ENCODE data around the gene HYAL1.
A peak's percentile ranks its signal among the peaks of the same experiment; 100 is the strongest.
"Not testable (repeated sequence)": the region's sequence is repeated elsewhere in the genome, so short reads cannot be mapped to it uniquely, and the experiment has no call there.

Gene HYAL1

DNA sequence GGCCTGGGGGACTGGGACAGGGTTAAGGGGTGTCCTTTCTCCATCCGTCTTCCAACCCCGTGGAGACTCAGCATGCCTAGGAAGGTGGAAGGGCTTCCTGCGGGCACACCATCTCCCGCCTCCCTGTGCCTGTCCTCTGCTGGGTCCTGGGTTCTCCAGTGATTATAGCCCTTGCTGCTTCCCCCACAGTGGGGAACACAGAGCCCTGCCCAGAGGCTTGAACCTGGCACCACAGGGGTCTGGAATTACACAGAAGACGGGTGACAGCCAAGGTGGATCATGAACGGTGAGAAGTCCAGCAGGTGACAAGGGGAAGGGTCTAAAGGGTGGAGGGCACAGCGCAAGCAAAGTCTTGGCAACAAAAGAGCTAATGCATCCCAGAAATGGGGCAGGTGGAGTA, 40.6 kb downstream of the HYAL1 start:
- TF ChIP-seq ZNF274 (IDR thresholded peaks at IDR 0.05; ENCODE audit: low read depth, low read length): no peak
- no peak overlapping the region for H3K4me3 ChIP-seq (ENCODE audit: low read length)

DNA sequence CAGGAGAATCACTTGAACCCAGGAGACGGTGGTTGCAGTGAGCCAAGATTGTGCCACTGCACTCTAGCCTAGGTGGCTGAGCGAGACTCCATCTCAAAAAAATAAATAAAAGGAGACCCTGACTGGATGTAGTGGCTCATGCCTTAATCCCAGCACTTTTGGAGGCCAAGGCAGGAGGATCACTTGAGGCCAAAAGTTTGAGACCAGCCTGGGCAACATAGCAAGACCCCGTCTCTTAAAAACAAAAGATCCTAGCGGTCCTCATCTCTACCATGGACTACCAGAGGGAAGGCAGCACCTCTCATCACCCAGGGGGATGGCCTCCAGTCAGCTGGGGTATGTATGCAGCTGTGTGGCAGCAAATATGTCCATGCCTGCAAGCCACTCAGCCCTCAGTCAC, 41.2 kb downstream of the HYAL1 start:
- H3K4me3 ChIP-seq (ENCODE audit: low read length): not testable (repeated sequence)

DNA sequence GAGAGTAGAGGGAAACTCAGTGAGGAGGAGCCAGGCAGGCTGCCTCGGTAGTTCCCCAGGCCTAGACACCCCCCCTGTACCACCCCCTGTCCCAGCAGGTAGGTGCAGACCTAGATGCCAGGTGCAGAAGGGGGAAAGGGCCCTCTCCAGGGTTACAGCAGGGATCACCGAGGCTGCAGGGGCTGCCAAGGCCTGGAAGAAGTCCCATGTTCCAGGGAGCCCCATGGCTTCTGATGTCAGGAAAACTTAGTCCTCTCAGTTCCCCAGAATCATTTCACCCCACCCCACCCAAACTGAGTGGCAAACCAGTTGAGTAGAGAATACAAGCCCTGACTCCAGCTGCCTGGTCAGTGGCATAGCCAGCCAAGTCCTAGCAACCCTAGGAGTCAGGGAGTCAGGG, 41.9 kb downstream of the HYAL1 start:
- TF ChIP-seq ZNF274 (IDR thresholded peaks at IDR 0.05; ENCODE audit: low read depth, low read length): no peak

DNA sequence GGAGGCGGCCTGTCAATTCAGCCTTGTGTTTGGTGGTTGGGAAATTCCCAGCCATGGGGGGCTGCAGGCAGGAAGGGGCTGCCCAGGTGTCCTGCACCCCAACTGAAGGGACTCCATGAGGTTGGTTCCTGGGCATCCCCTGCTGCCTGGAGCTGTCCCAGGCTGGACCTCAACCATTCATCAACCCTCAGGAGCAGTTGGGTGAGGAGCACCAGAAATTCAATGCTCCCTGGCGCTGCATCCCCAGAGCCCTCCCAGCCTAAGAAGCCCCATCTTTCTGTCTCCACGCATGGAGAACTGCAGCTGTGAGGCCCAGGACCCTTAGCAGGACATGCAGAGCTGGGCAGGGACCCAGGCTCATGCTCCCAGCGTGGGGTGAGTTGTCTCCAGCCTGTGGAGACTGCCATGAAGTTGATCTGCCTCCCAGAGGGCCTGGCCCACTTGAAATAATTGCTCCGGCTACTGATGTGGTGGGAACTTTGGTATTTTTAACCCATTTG, 42.4 kb downstream of the HYAL1 start:
- no peak for TF ChIP-seq ZNF274 (IDR thresholded peaks at IDR 0.05; ENCODE audit: low read depth, low read length)
- no peak overlapping the region for H3K4me3 ChIP-seq (ENCODE audit: low read length)

More for the DNA sequence above, 41.9 kb downstream of the HYAL1 start:
- H3K4me3 ChIP-seq (ENCODE audit: low read length): no peak overlapping the region

DNA sequence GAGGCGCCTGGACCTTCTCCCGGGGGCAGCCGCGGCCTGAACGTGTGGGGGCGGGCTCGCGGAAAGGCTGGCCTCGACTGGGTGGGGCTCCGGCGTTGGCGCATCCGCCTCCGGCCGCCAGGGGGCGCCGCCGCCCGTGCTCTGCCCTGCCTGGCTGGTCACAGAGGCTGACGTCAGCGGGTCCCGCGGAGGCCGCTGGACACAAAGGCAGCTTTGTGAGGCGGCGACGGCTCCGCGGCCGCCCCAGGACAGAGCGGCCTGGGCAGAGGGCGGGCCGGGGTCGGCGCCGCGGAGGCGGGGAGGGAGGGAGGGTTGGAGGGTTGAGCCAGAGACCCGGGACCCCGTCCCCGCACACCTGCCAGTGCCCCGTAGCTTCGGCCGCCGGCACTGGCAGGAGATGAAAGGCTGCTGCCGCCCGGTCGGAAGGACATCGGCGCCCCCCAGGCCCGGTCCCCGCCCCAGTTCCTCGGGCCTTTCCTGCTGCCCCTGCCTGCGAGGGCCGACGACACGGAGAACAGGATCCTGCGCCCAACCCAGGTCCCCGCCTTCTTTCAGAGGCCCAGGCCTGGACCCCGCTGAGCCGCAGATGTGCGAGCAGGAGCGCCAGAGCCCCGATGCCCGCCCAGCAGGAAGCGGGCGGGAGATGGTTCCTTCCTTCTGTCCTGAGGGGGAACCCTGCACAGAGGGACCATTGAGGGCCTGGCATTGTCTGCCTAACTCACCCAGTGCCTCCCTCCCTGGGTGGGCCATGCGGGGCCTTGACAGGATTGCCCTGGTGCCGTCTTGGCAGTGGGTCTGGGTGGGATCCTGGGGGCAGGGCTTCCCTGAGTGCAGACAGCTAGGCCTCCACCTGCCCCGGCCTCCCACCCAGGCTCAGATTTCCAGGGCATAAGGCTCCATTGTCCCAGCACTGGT, 43.1 kb downstream of the HYAL1 start:
- no peak for TF ChIP-seq ZNF274 (IDR thresholded peaks at IDR 0.05; ENCODE audit: low read depth, low read length)

DNA sequence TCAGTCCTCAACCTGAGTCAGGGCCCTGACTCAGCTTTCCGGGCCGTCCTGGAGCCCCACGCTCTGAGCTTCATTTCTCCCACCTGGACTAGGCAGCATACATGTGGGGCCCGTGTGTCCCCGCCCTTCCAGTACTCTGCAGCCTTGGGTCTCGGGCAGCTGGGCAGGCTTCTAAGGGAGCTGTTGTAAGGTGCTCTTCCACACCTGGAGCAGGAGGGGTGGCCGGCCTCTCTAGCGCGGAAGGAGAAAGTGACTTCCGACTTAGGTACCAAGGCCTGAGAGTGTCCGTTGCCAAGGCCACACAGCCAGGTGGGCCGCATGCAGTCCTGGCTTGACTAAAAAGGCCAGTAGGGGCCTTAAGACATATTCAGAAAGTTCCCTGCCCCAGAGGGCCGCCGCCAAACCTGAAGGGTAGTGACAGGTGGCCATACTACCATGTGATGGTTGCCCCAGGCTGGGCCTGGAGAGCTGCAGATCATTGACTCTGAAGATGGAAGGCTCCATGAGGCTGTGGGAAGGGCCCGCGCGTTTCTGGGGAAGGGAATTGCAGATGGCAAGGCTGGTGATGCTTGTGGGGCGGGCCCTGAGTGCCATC, 43.8 kb downstream of the HYAL1 start:
- TF ChIP-seq ZNF274 (IDR thresholded peaks at IDR 0.05; ENCODE audit: low read depth, low read length): no peak
- no peak overlapping the region for H3K4me3 ChIP-seq (ENCODE audit: low read length)

More for the DNA sequence above, 43.1 kb downstream of the HYAL1 start:
- H3K4me3 ChIP-seq (ENCODE audit: low read length): peak overlapping the region; percentile 32; the same call in 1 of the 2 replicates

DNA sequence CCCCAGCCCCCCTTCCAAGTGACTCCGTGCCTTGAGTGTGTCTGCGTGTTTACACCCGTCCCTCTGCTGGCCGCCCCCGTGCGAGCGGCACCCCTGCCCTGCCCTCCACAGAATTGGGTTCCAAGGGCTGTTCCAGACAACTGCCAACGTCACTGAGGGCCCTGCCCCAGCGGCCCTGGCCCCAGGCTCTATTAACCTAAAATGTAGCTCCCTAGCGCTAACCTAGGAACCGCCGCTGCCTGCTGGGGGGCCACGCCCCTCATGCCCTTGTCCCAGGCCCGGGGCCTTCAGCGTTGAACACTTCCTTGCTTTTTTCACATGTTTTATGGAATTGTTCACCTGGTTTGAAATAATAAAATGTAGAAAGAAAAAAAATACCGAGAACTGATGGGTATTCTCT, 44.4 kb downstream of the HYAL1 start:
- no peak for TF ChIP-seq ZNF274 (IDR thresholded peaks at IDR 0.05; ENCODE audit: low read depth, low read length)
- no peak overlapping the region for H3K4me3 ChIP-seq (ENCODE audit: low read length)

DNA sequence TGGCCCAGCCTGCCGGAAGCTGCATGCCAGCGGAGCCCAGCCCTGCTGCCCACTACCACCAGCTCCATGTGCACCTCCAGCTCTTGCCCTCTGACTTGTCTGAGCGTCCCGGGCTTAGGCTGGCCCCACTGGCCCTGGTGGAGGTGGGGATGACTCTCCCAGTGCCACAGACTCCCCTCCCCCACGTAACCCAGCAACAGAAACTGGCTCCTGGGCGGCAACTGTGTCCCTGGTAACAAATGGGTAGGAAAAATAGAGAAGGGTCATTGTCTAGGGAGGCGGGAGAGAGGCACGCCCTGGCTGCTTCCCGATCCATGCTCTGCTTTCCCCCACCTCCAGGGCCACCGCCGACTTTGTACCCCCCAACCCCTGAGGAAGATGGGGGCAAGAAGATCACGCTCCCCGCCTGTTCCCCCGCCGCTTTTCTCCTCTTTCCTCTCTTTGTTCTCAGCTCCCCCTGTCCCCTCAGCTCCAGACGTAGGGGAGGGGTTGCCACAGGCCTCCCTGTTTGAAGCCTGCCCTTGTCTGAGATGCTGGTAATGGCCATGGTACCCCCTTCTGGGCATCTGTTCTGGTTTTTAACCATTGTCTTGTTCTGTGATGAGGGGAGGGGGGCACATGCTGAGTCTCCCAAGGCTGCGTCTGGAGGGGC, 45.2 kb downstream of the HYAL1 start:
- H3K4me3 ChIP-seq (ENCODE audit: low read length): no peak overlapping the region
- TF ChIP-seq ZNF274 (IDR thresholded peaks at IDR 0.05; ENCODE audit: low read depth, low read length): no peak

DNA sequence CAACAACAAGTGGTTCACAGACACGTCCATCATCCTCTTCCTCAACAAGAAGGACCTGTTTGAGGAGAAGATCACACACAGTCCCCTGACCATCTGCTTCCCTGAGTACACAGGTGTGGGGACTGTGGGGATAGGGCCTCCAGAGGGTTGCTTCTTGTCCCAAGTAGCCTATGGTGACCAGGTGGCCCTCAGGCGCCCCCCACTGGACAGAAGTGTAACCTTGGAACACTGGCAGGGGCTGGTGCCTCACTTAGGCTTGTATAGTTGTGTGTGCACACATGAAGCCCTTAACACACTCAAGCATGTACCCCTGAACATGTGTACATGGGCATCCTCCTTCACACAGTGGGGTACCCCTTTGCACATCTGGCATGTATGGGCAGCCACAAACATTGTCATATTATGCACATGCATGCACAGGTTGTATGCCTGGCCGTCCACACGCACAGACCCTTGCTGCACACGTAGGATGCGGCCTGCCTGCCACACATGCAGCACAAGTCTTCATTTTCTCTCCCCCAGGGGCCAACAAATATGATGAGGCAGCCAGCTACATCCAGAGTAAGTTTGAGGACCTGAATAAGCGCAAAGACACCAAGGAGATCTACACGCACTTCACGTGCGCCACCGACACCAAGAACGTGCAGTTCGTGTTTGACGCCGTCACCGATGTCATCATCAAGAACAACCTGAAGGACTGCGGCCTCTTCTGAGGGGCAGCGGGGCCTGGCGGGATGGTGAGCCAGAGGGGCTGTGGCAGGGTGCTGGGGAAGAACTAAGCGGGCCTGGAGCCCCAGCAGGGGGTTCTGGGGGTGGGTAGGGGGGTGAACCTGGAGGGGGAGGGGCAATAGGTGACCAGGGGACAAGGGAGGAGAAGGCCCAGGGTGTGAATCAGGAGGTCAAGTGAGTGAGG, 46.1 kb downstream of the HYAL1 start:
- TF ChIP-seq ZNF274 (IDR thresholded peaks at IDR 0.05; ENCODE audit: low read depth, low read length): no peak

DNA sequence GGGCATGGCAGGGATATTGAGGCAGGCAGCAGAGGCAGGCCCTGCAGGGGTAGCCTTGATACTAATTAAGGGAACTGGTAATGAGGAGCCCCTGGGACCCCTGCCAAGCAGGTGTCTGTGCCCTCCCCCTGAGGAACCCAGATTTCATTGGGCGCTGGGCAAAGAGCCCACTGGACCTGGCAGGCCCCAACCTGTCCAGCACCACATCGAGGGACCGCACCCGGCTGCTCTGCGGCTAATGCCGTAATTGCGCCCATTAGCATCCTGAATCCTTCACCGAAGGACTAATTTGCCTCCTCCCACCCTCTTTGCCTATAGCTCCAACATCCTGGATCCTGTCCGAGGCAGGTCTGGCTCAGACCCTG, 48.1 kb downstream of the HYAL1 start:
- no peak for TF ChIP-seq ZNF274 (IDR thresholded peaks at IDR 0.05; ENCODE audit: low read depth, low read length)
- H3K4me3 ChIP-seq (ENCODE audit: low read length): no peak overlapping the region

More for the DNA sequence above, 46.1 kb downstream of the HYAL1 start:
- no peak overlapping the region for H3K4me3 ChIP-seq (ENCODE audit: low read length)

DNA sequence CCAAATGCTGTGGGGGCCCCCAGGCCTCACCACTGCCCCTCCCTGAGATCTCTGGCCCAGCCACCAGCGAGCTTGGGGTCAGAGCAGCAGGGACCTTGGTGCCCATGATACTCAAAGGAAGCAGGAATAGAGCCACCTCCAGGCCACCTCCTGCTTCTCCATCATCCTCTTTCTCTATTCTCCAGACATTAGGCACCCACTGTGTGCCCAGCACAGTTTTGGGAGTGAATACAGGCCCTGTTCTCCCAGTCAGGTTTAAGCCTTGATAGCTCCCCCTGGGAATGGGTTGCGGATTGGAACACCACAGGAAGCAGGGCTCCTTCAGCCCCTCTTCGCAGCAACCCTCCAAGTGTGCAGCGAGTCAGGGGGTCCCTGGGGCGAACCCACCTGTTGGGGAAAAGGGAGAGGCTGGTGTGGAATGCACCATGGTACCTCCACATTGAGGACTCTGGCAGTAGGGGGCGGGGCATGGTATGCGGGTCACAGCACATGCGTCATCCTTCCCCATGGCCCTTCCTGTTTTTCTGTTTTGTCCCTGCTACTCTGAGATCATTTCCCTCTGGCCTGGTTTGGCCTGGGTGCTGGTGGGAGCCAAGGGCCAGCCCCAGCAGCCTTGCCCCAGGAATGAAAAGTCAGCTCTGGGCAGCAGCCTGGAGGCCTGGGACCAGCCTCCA, 48.7 kb downstream of the HYAL1 start:
- no peak overlapping the region for H3K4me3 ChIP-seq (ENCODE audit: low read length)
- no peak for TF ChIP-seq ZNF274 (IDR thresholded peaks at IDR 0.05; ENCODE audit: low read depth, low read length)

DNA sequence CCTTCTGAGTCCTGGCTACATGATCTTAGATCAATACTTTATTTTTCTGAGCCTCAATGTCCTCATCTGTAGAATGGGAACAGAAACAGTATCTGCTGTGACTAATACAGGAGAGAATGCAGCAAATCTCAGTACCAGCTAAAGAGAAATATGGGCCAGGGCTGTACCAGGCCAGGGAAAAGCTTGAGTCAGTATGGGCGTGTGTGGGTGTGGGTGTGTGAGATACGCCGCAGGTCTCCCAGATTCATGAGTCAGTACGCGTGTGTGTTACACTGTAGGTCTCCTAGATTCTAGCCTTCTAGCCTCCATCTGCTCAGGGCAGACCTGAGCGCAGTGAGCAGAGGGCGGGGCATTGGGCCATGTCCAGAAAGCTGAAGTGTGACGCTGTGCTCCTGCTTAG, 52.2 kb downstream of the HYAL1 start:
- no peak overlapping the region for H3K4me3 ChIP-seq (ENCODE audit: low read length)

DNA sequence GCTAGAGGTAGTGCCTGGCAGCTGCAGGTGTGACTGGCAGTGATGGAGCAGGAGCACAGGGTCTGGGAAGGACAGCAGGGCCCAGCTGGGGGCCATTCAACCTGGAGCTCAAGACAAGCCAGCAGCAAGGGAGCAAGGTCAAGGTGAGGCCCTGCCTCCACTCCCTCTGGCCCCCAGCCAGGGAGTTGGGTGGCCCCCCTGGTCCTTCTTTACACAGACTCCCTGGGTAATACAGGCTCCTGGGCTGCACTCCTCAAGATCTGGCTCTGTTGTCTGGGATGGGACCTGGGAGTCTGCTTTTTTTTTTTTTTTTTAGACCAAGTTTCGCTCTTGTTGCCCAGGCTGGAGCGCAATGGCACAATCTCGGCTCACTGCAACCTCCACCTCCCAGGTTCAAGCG, 52.9 kb downstream of the HYAL1 start:
- no peak for TF ChIP-seq ZNF274 (IDR thresholded peaks at IDR 0.05; ENCODE audit: low read depth, low read length)

More for the DNA sequence above, 52.2 kb downstream of the HYAL1 start:
- TF ChIP-seq ZNF274 (IDR thresholded peaks at IDR 0.05; ENCODE audit: low read depth, low read length): no peak

More for the DNA sequence above, 52.9 kb downstream of the HYAL1 start:
- H3K4me3 ChIP-seq (ENCODE audit: low read length): no peak overlapping the region

Measured in GM08714 (cell line).